Urothelium cell line (cell line): Measurements from ENCODE around the gene PGGHG.

ENCODE experiments used
- DNase-seq: peaks from one replicate; pipeline ENCODE4 v3.0.0; 2011; ENCODE audit warnings: low spot score, mixed read lengths
- FAIRE-seq: peaks from 2 replicates; lab custom pipeline; 2011; peaks lifted over from hg19 to GRCh38; lab: Jason Lieb, UNC

Gene PGGHG

DNA sequence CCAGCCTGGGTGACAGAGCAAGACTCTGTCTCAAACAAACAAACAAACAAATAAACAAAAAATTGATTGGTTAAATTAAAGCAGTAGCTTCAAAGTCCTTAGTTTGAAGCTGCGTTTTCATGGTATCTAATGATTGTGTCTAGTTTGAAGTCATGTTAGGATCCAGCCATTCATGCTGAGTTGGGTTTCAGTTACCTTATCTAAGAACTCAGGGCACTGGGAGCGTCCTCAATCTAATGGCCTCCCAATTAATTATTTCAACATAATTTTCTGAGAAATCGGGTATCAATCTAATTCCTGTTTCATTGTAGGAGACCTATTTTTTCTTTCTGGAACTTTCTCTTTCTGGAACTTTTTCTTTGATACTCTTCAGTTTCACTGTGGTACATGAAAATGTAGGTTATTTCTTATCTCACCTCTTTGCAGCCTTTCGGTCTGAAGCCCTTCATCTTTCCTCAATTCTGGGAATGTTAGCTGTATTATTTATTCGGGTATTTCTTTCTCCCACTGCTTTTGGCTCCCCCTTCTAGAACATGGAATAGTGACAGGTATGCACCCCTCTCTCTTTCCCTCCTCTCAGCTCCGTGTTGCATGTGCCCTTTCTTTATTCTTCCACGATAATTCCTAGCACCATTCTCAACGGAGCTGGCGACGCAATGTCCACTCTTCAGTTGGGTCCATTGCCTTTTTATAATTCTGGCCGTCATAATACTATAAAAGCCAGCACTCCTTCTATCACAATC, 56.1 kb downstream of the PGGHG start:
- DNase-seq = no peak
- FAIRE-seq = no peak
